Heart right ventricle (tissue), 16 donors: ENCODE results near the gene ZC3H7A. TPM values are rescaled to one million over a fixed set of nuclear protein-coding genes. Genes with fewer than 3 reads are reported as not detected.

Experiments used
- ATAC-seq, 8 donors: fragments of 200-7000 bp; cut with Tn5 transposase; one replicate each; pipeline ENCODE4 v1.9.1; 2020; ENCODE audit warnings: mild to moderate bottlenecking in 8 of 8, moderate library complexity in 8 of 8, moderate number of reproducible peaks in 1 of 8
- DNase-seq, 2 donors: peaks; one replicate each; pipeline ENCODE4 v3.0.0-alpha.2; 2020
- H3K27ac ChIP-seq, 10 donors: fragments of 200-600 bp; sonication (generic) in 2 of 10; one replicate each; pipeline versions ENCODE4 v1.5.0 to v1.8.0; 2020 to 2022; ENCODE audit warnings: mild to moderate bottlenecking in 3 of 10
- H3K27me3 ChIP-seq, 7 donors: fragments of 200-600 bp; one replicate each; pipeline ENCODE4 v1.8.0; 2021 to 2022; ENCODE audit warnings: mild to moderate bottlenecking in 2 of 7
- H3K36me3 ChIP-seq, 9 donors: fragments of 200-600 bp; sonication (generic) in 1 of 9; one replicate each; pipeline versions ENCODE4 v1.5.0 to v1.8.0; 2020 to 2022; ENCODE audit warnings: mild to moderate bottlenecking in 2 of 9
- H3K4me1 ChIP-seq, 9 donors: fragments of 200-600 bp; sonication (generic) in 1 of 9; one replicate each; pipeline versions ENCODE4 v1.5.0 to v1.8.0; 2020 to 2022; ENCODE audit warnings: mild to moderate bottlenecking in 4 of 9
- H3K4me3 ChIP-seq, 10 donors: fragments of 200-600 bp; sonication (generic) in 2 of 10; one replicate each; pipeline versions ENCODE4 v1.5.0 to v1.8.0; 2020 to 2022; ENCODE audit warnings: mild to moderate bottlenecking in 7 of 10, moderate library complexity in 2 of 10
- H3K9me3 ChIP-seq, 11 donors: fragments of 200-600 bp in 10 of 11; sonication (generic) in 2 of 11; one replicate each; pipeline versions ENCODE4 v1.5.0 to v1.8.0; 2013 to 2022; ENCODE audit warnings: mild to moderate bottlenecking in 2 of 11, control low read depth in 1 of 11, moderate library complexity in 1 of 11
- WGBS, 2 donors: extraction: QIAGEN DNeasy Blood & Tissue Kit; methylation state at CpG; one replicate each; pipeline ENCODE4 v1.1.7; 2013; ENCODE audit warnings: inconsistent platforms in 1 of 2; 5-methylcytosine and 5-hydroxymethylcytosine counted together
- intact Hi-C, 10 donors: fragments of 100-400 bp; cut with DNase I; formaldehyde crosslinking; loops; one replicate each; pipeline versions ENCODE4 v1.11.1 to v1.14.2; 2022
- polyA plus RNA-seq, 2 donors: library from polyadenylated mRNA; stranded (reverse); fragments of 200-250 nt; gene quantifications; one replicate each; pipeline ENCODE4 v1.2.3, GENCODE V29; 2013
- total RNA-seq, 10 donors: library from RNA; stranded (reverse); fragmentation: NEBNext Ultra II Directional in 3 of 10; extraction: Animal tissue kit (Norgen Biotek cat#: 25700) in 3 of 10; gene quantifications; one replicate each; pipeline versions ENCODE4 v1.2.1 to v1.2.4, GENCODE V29; 2021 to 2023
- TF ChIP-seq, protein P1 (sequence below), 9 donors: fragments of 200-600 bp; sonication (generic) in 2 of 9; IDR thresholded peaks; one replicate each; pipeline versions ENCODE4 v1.5.0 to v1.8.0; 2021 to 2022; ENCODE audit warnings: antibody characterized with exemption in 9 of 9, mild to moderate bottlenecking in 5 of 9, moderate library complexity in 1 of 9
- donor health status: Arrhythmogenic right ventricular cardiomyopathy.
- donor health status: ischemic (EF 13 %, LVEDD 7.1; RV severe dilation, severe dysfunction).
- donor health status: healthy with polysubstance abuse.
- donor health status: DM: no; HTN: yes; CAD: no.
- donor health status: DM: no; HTN: no; CAD: no.
- donor health status: ischemic (EF 25% LVEDD 6.9; RV normal size, moderate dysfunction).
- donor health status: ischemic (EF 25% LVEDD 5.7; RV mildly dilated, moderate dysfunction).
- donor health status: healthy.
- donor health status: DM: yes; HTN: yes; CAD: no.
- donor health status: Ischemic cardiomyopathy.
- donor health status: ischemic (EF 35%, LVEDD 5.7; RV mildly dilated, moderate dysfunction).
- donor health status: nonischemic (EF 11% LVEDD 7.7; RV severe dilation, severe dysfunction).
- donor health status: DM: yes; HTN: yes; CAD: no.
- donor health status: PGD.
- donor health status: ischemic (EF 29% LVEDD 5.4; RV normal size, mild dysfunction).
- donor health status: nonischemic (EF 23%, LVEDD 6.1; RV moderate dilation, normal function).

ZC3H7A gene
- total and polyA plus RNA-seq, 12 donors = 15.2 to 36.1 (median 30.3) TPM

DNA sequence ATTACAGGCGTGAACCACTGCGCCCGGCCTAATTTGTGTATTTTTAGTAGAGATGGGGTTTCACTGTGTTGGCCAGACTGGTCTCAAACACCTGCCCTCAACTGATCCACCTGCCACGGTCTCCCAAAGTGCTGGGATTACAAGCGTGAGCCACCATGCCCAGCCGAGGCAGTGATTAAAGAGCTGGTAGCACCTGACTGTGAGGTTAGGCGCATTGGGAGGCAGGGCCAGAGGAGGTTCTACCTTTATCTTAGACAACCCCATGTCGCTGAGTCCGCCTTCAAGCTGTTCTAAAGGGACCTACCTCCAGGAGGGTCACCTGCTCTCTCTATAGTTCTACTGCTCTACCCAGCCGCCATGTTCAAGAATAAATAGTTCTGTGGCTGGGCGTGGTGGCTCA, 46.1 kb upstream of the ZC3H7A start:
- Histone ChIP-seq H3K4me1 (peaks cover 0 to under 1% (median 0%) of the 10 kb centered on the region in 9 donors), H3K27ac (no peak overlapping the region), H3K4me3 (no peak overlapping the region), H3K27me3 (no peaks in the 10 kb centered on the region), H3K36me3 (peaks cover 0 to 100% (median 82%) of the 10 kb centered on the region in 9 donors), H3K9me3 (no peaks in the 10 kb centered on the region)
- ATAC-seq (no peak), DNase-seq (no peak)
- WGBS, 2 donors = 97 to 98% methylated on average over 11 of the region's 11 CpGs
- intact Hi-C loops = loop anchor here in 4 of 10 donors (10.0 kb wide), 4 partner anchors 48 to 222 kb away; partner anchors contain the start of gene ZC3H7A (in 1 of the 4)
- TF ChIP-seq, protein P1, sequence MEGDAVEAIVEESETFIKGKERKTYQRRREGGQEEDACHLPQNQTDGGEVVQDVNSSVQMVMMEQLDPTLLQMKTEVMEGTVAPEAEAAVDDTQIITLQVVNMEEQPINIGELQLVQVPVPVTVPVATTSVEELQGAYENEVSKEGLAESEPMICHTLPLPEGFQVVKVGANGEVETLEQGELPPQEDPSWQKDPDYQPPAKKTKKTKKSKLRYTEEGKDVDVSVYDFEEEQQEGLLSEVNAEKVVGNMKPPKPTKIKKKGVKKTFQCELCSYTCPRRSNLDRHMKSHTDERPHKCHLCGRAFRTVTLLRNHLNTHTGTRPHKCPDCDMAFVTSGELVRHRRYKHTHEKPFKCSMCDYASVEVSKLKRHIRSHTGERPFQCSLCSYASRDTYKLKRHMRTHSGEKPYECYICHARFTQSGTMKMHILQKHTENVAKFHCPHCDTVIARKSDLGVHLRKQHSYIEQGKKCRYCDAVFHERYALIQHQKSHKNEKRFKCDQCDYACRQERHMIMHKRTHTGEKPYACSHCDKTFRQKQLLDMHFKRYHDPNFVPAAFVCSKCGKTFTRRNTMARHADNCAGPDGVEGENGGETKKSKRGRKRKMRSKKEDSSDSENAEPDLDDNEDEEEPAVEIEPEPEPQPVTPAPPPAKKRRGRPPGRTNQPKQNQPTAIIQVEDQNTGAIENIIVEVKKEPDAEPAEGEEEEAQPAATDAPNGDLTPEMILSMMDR (IDR thresholded peaks at IDR 0.05) = no peak

DNA sequence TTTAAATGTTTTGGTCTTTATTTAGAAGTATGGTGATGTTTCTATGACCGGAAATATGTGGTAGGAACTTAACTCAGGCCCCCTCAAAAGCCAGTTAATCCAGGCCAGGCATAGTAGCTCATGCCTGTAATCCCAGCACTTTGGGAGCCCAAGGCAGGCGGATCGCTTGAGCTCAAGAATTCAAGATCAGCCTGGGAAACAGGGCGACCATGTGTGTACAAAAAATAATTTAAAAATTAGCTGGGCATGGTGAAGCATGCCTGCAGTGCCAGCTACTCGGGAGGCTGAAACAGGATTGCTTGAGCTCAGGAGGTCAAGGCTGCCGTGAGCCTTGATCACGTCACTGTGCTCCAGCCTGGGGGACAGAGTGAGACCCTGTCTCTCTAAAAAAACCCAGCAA, 44.0 kb upstream of the ZC3H7A start:
- WGBS, 2 donors = 92 to 96% methylated on average over 7 of the region's 7 CpGs
- Histone ChIP-seq H3K4me1 (no peaks in the 10 kb centered on the region), H3K27me3 (no peaks in the 10 kb centered on the region), H3K9me3 (no peaks in the 10 kb centered on the region), H3K36me3 (peaks cover 0 to 100% (median 81%) of the 10 kb centered on the region in 9 donors), H3K4me3 (no peak overlapping the region), H3K27ac (no peak overlapping the region)
- no peak for ATAC-seq
- DNase-seq = no peak
- intact Hi-C loops = loop anchor here in 4 of 10 donors (10.0 kb wide), 4 partner anchors 46 to 224 kb away; partner anchors contain the start of gene ZC3H7A (in 1 of the 4)
- TF ChIP-seq, protein P1 (IDR thresholded peaks at IDR 0.05) = no peak

DNA sequence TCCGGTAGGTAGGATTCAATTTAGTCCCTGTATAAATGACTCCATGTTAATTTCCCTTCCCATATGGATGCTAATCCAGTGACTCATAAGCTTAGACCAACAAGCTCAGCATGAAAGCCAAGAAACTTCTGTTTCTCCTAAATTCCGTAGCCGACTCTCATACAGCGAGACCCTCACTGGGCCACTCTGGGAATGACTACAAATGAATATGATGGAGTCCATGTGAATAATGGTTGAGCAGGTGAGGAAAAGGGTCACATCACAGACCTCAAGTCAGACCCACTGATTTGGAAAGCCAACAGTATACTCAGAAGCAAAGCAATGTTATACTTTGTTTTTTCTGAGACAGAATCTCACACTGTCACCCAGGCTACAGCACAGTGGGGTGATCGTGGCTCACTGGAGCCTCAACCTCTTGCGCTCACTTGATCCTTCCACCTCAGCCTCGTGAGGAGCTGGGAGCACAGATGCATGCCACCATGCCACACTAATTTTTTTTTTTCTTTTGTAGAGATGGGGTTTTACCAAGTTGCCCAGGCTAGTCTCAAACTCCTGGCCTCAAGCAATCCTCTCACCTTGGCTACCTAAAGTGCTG, 39.7 kb upstream of the ZC3H7A start:
- peak in 1 of 8 donors; percentile 15 for ATAC-seq
- intact Hi-C loops = no loop called here

DNA sequence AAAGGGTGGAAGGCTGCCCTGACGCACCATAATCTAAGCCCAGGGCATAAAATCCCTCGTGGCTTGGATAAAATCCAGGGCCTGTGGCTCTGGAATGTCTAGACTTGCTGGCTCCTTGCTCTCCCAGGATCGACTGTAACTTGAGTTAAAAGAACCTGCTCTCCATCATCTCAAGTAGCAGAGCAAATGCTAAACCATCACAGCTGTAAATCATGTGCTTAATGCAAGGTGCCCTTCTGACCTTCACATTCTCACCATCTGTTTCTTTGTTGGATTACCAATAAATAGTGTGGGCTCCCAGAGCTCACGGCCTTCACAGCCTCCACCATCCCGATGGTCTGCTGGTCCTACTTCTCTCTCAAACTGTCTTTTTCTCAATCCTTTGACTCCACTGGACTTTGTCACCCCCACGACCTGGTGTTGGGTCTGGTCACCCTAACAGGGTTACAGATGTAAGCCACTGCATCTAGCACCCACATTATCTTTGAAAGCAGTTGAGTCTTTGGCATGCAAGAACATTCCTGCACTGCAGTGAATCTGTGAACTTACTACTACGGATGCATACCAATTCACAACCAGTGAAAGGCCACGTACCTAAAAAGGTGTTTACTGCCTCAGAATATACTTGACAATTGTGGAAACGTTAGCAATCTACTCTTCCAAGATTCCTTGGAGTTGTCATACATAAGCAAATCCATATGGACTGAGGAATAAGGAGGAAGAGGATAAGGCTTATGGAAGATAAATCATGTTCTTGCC, 39.0 kb upstream of the ZC3H7A start:
- ATAC-seq = no peak
- Histone ChIP-seq H3K4me3 (no peak overlapping the region), H3K27ac (no peak overlapping the region), H3K27me3 (no peaks in the 10 kb centered on the region), H3K4me1 (peaks cover 0 to 9% (median 0%) of the 10 kb centered on the region in 9 donors), H3K36me3 (peaks cover 0 to 56% (median 49%) of the 10 kb centered on the region in 9 donors), H3K9me3 (no peaks in the 10 kb centered on the region)
- intact Hi-C loops = no loop called here
- TF ChIP-seq, protein P1 (IDR thresholded peaks at IDR 0.05) = no peak
- no peak for DNase-seq
- 47 to 60% methylated on average over 9 of the region's 9 CpGs for WGBS, 2 donors

More for the DNA sequence above, 39.7 kb upstream of the ZC3H7A start:
- WGBS, 2 donors = 96% methylated on average over 7 of the region's 7 CpGs
- no peaks in the 10 kb centered on the region for H3K27me3 ChIP-seq
- peaks cover 0 to 9% (median 0%) of the 10 kb centered on the region in 9 donors for H3K4me1 ChIP-seq
- TF ChIP-seq, protein P1 (IDR thresholded peaks at IDR 0.05) = no peak
- no peak for DNase-seq
- no peak overlapping the region for H3K4me3 ChIP-seq
- peaks cover 0 to 62% (median 56%) of the 10 kb centered on the region in 9 donors for H3K36me3 ChIP-seq
- no peaks in the 10 kb centered on the region for H3K9me3 ChIP-seq
- H3K27ac ChIP-seq = no peak overlapping the region
